ENCODE results near the gene C1orf232. TPM values are rescaled to one million over a fixed set of nuclear protein-coding genes. Genes with fewer than 3 reads are reported as not detected.

C1orf232 gene
- total RNA-seq (2021; ENCODE audit: unreplicated experiment) (not detected), Bru-seq, nascent RNA (not detected), BruChase-seq, experiment 1, labeled RNA remaining after a 6-hour chase (not detected), BruChase-seq, experiment 2, labeled RNA remaining after a 2-hour chase (not detected)
- polyA plus RNA-seq (2012), result not detected in 2 replicates
- long read RNA-seq, result 0 reads

DNA sequence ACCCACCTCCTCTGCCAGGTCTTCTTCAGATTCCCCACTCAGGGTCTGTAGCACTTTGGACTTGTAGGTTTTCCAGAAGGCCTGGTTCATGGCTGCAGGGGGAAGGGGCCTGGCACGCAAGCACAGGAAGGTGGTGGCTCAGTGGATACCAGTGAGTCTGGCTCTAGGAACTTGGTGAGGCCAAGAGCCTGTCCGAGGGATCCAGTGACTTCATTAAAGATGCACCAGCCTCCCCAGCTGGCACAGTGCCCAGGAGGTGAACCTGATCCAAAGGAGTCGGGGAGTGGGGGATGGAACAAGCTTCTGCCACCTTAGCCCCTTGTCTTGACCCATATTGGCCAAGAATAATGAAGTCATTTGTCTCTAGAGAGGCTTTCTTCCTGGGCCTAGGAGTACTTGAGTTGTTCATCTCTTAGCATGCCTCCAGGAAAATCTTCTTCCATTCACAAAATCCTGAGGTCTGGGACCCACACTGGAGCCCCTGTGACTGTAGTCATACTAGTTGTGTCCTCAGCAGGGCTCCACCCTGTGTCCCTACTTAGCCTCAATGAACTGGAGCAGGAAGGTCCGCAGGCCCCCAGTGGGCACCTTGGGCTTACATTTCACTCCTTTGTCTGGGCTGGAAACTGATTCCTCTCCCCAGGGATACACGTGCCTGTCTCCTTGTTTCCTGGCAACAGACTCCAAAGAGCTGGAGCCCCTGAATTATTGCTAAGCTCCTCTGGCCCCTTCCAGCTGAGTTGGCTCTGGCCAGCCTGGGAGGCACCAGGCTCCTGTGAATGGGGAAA lies at the start of gene C1orf232:
C1orf232 (minus strand) TSS at position 554 of the 788 bp plus-strand sequence; CDS start at position 90, 464 bp downstream.
- H2AFZ ChIP-seq (ENCODE audit: low read depth, low read length, poor library complexity, severe bottlenecking), result peak within 1 kb of the TSS; percentile 33
- peak within 1 kb of the TSS; percentile 89 to 96 for H3K4me3 ChIP-seq (replicated peaks in 1 of 2; ENCODE audit: low read depth in 1 of 2, low read length in 2 of 2)
- H3K9me3 ChIP-seq (ENCODE audit: control insufficient read depth in 1 of 2, insufficient read depth in 1 of 2, low read depth in 1 of 2, low read length in 2 of 2), result no peaks in the 10 kb centered on the region
- H3K4me1 ChIP-seq (ENCODE audit: control insufficient read depth in 1 of 2, insufficient read depth in 2 of 2, low read length in 2 of 2), result peaks cover 8 to 34% of the 10 kb centered on the region in 2 experiments
- DNase-seq (ENCODE audit: low read depth, low spot score) (no peak), ATAC-seq (no peak)
- ChIA-PET RAD21 (ENCODE audit: low non-redundant PET in 1 of 2, low total read pairs in 2 of 2, uncharacterized antibody in 2 of 2, unreplicated experiment in 2 of 2) (no interaction called here), CTCF (interaction anchor here (1.3 to 2.0 kb wide), 5 partner anchors 23 to 248 kb away, joined by 5 to 27 read pairs (median 5); partner anchors contain the start of gene CEP85), POLR2A (interaction anchor here (1.2 kb wide), 1 partner anchor 8 kb away, joined by 4 read pairs; no protein-coding TSS in a partner anchor)
- H3K27ac ChIP-seq (ENCODE audit: low read depth, low read length), result peak within 1 kb of the TSS; percentile 74; the same call in 1 of the 2 replicates
- peak within 1 kb of the TSS; percentile 93 for H3K9ac ChIP-seq (ENCODE audit: low read length)
- H3K27me3 ChIP-seq (ENCODE audit: insufficient read depth, low read length), result no peaks in the 10 kb centered on the region
- no peaks in the 10 kb centered on the region; a peak in 1 of 4 replicates for H3K36me3 ChIP-seq (ENCODE audit: control insufficient read depth in 1 of 2, insufficient read depth in 2 of 2, low read length in 2 of 2)
- no peaks in the 10 kb centered on the region for H3K9me2 ChIP-seq (ENCODE audit: insufficient read depth)
- no peaks in the 10 kb centered on the region for H4K20me1 ChIP-seq (ENCODE audit: insufficient read depth)
- H3K4me2 ChIP-seq (ENCODE audit: low read length), result peak within 1 kb of the TSS; percentile 98
- TF ChIP-seq JUND (IDR thresholded peaks at IDR 0.05) (no peak), SIN3A (IDR thresholded peaks at IDR 0.05; ENCODE audit: low read depth) (no peak), CBX3 (IDR thresholded peaks at IDR 0.05; ENCODE audit: low read depth) (no peak), FOSL1 (IDR thresholded peaks at IDR 0.05; ENCODE audit: low read depth) (no peak), ZFX (IDR thresholded peaks at IDR 0.05) (no peak), SP1 (IDR thresholded peaks at IDR 0.05; ENCODE audit: low read depth) (no peak), CEBPB (IDR thresholded peaks at IDR 0.05; ENCODE audit: low read depth) (no peak), ATF3 (IDR thresholded peaks at IDR 0.05) (no peak), POLR2A (IDR thresholded peaks at IDR 0.05; ENCODE audit: borderline replicate concordance, extremely low read depth, insufficient read depth, insufficient read length) (no peak), EGR1 (IDR thresholded peaks at IDR 0.05; ENCODE audit: low read depth) (no peak), SRF (IDR thresholded peaks at IDR 0.05; ENCODE audit: low read depth) (no peak), ELF1 (IDR thresholded peaks at IDR 0.05; ENCODE audit: borderline replicate concordance, low read depth) (no peak), POLR2AphosphoS5 (IDR thresholded peaks at IDR 0.05; ENCODE audit: low read depth, low read length) (no peak), TCF7L2 (IDR thresholded peaks at IDR 0.05; ENCODE audit: borderline replicate concordance, extremely low read depth, insufficient read depth, insufficient read length) (no peak), RAD21 (IDR thresholded peaks at IDR 0.05; ENCODE audit: low read depth) (no peak), EZH2 (IDR thresholded peaks at IDR 0.05) (no peak), MAX (IDR thresholded peaks at IDR 0.05) (no peak)
- TF ChIP-seq, protein P1, sequence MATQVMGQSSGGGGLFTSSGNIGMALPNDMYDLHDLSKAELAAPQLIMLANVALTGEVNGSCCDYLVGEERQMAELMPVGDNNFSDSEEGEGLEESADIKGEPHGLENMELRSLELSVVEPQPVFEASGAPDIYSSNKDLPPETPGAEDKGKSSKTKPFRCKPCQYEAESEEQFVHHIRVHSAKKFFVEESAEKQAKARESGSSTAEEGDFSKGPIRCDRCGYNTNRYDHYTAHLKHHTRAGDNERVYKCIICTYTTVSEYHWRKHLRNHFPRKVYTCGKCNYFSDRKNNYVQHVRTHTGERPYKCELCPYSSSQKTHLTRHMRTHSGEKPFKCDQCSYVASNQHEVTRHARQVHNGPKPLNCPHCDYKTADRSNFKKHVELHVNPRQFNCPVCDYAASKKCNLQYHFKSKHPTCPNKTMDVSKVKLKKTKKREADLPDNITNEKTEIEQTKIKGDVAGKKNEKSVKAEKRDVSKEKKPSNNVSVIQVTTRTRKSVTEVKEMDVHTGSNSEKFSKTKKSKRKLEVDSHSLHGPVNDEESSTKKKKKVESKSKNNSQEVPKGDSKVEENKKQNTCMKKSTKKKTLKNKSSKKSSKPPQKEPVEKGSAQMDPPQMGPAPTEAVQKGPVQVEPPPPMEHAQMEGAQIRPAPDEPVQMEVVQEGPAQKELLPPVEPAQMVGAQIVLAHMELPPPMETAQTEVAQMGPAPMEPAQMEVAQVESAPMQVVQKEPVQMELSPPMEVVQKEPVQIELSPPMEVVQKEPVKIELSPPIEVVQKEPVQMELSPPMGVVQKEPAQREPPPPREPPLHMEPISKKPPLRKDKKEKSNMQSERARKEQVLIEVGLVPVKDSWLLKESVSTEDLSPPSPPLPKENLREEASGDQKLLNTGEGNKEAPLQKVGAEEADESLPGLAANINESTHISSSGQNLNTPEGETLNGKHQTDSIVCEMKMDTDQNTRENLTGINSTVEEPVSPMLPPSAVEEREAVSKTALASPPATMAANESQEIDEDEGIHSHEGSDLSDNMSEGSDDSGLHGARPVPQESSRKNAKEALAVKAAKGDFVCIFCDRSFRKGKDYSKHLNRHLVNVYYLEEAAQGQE (IDR thresholded peaks at IDR 0.05; ENCODE audit: low read depth), result no peak
- intact Hi-C loops (cut with micrococcal nuclease), result loop anchor here (5.0 kb wide), 3 partner anchors 131 to 224 kb away; no protein-coding TSS in a partner anchor
- peaks cover 20% of the 10 kb centered on the region for H3K79me2 ChIP-seq (ENCODE audit: insufficient read depth, low read length)
- no TSS peak for BruUV-seq (replicated peaks)
